GM19239 (cell line): ENCODE results near the gene GTSE1.

Source experiments
- DNase-seq: peaks from one replicate; pipeline ENCODE4 v3.0.0; 2011; ENCODE audit warnings: low spot score; ENCODE audit not compliant: insufficient read length
- FAIRE-seq: peaks from 2 replicates; lab custom pipeline; 2011; peaks lifted over from hg19 to GRCh38; lab: Jason Lieb, UNC

The GTSE1 gene

DNA sequence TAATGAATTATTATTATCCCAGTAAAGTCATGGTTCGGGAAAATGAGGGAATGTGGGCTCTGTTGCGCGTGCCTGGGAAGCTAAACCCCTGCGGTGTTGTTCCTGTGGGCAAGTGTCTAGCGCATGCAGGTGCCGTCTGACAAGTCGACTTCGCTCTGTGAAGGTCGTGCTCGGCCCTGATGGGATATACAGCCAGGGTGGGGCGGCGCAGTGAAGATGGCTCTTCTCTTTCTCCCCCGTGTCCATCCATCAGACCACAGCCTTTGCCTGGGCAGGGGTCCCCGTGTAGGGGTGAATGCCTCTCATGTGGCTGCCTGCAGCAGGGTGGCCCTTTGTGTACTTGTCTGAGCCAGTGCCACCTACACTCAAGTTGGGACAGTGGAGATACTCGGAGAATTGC lies 26.0 kb downstream of the GTSE1 start:
- FAIRE-seq (no peak), DNase-seq (no peak)

DNA sequence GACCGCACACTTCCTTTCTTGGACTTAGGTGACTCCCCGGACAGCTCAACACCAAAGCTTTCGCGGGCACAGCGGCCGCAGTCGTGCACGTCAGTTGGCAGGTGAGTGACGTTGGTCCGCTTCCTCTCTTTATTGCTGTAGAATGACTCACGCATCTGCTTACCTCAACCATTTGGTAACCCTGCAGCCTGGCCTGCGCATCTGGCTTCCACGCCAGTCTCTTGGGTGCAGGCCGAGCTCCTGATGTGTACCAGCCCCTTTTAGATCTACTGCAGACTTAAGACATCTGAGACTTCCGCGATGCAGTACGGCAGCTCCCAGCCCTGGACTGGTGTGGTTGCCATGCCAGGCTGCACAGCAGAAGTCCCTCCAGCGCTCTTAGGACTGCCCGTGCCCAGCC lies 26.5 kb downstream of the GTSE1 start:
- no peak for DNase-seq
- no peak for FAIRE-seq

DNA sequence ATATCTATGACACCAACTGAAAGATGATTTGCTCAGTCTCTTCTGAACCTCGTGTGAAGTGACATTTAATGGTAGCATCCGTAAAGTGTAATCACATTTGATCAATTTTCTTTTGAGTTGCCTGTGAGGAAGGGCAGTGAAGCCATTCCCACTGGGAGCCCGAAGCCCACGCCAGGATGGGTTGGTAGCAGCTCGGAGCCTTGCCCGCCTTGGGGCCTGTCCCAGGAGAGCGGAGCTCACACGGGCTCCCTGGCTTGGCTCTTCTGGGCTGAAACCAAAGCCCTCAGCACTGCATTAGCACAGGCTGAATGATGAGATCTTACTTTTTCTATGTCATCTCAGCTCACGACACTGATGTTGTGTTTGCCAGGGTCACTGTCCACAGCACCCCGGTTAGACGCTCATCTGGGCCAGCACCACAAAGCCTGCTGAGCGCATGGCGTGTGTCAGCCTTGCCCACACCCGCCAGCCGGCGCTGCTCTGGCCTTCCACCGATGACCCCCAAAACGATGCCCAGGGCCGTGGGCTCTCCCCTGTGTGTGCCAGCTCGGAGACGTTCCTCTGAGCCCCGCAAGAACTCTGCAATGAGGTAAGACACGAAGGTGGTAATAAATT lies 29.5 kb downstream of the GTSE1 start:
- DNase-seq (no peak), FAIRE-seq (no peak)

DNA sequence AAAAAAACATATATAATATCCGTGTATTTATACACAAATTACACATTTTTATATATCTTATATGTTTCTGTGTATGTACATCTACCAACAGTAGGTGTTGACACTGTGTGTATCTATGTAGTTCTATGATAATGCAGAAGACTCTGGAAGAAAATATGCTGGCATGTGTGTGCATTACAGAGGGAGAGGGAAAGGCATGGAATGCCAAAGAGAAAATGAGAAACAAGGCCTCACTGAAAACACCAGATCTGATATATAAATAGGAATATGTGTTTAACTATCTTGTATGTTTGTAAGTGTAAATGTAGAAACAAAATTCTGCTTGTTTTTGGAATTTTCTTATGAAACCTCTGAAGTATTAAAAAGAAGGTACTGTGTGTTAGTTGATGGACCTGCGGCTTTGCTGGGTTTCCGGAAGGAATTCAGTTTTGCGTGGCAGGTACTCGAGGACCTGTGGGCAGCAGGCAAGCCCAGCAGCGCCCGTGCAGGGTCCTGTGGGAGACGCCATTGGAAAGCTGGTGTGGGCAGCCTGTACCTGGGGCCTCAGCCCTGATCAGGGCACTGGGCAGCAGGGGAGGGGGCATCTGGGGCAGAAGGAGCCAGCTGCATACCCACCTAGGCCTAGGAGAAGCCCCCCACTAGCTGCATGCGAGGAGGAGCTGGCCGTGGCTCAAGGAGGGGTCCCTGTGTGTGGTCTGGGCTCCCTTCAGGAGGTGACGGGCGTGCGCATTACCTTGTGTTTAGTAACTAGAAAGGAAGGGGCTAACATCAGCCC lies 31.2 kb downstream of the GTSE1 start:
- FAIRE-seq (no peak), DNase-seq (no peak)

DNA sequence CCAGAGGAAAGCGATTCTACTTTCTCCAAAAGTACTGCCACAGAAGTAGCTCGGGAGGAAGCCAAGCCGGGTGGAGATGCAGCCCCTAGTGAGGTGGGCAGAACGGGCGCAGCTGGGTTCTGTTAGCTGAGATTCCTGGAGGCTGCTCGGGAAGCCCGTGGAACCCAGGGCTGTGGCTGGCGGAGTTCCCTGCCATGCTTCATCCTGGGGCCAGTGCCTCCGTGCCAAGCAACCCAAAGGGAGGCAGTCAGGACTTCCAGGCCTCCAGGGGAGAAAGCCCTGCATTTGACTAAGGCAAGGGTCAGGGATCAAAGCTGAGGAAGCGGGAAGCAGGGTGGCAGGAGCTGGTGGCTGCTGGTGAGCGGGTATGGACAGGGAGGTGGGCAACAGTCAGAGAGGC lies 32.1 kb downstream of the GTSE1 start:
- no peak for DNase-seq

DNA sequence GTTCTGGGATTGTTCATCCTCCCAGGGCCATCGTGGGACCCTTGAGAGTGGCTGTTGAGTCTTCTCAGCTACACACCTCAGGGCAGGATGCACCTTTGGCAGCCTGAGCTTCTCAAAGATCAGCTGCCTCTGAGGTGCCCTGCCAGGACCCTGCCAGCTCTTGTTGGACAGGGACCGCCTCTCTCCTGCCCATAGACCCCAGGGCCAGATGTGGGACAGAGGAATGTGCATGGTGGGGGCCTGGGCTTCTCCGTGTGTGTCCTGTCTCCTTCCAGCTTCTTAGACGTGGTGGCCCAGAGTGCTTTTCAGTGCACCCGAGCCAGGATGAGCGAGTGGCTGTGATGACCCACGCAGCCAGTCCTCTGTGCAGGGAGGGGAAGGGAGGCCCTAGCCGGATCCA lies 32.9 kb downstream of the GTSE1 start:
- no peak for DNase-seq
- no peak for FAIRE-seq

More for the DNA sequence above, 32.1 kb downstream of the GTSE1 start:
- FAIRE-seq = no peak

DNA sequence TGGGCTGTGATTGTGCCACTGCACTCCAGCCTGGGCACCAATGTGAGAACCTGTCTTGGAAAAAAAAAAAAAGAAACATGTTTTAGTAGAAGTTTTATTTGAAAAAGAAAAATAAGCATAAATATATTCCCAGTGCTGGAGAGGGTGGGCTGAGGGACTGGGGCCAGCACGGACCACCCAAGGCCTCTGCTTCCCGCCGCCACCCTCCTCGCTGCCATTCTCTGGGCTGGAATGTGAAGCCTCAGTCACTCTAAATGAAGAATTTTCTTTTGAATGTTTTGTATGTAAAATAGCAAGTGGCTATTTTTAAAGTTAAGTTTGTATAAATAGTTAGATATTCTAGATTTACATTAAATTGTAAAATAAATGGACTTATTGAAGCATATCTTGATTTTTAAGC lies 33.8 kb downstream of the GTSE1 start:
- DNase-seq (no peak), FAIRE-seq (no peak)

DNA sequence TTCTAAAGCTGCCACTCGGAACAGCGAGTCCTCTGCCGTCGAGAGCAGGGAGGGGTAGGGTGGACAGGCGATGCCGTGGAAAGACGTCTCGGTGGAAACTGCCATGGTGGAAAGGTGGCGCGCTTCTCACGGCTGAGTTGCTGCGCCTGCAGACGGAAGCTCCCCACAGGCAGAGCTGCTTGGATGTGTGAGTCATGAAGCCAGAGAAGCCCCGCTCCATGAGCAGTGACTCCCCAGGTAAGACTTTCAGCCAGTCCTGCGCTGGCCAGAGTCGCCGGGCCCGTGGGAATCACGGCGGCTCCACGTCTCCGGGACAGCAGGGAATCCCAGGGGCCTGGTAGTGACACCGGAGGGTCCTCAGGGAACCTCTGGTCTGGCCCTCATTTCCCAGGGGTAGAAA lies 34.8 kb downstream of the GTSE1 start:
- DNase-seq (no peak), FAIRE-seq (no peak)

DNA sequence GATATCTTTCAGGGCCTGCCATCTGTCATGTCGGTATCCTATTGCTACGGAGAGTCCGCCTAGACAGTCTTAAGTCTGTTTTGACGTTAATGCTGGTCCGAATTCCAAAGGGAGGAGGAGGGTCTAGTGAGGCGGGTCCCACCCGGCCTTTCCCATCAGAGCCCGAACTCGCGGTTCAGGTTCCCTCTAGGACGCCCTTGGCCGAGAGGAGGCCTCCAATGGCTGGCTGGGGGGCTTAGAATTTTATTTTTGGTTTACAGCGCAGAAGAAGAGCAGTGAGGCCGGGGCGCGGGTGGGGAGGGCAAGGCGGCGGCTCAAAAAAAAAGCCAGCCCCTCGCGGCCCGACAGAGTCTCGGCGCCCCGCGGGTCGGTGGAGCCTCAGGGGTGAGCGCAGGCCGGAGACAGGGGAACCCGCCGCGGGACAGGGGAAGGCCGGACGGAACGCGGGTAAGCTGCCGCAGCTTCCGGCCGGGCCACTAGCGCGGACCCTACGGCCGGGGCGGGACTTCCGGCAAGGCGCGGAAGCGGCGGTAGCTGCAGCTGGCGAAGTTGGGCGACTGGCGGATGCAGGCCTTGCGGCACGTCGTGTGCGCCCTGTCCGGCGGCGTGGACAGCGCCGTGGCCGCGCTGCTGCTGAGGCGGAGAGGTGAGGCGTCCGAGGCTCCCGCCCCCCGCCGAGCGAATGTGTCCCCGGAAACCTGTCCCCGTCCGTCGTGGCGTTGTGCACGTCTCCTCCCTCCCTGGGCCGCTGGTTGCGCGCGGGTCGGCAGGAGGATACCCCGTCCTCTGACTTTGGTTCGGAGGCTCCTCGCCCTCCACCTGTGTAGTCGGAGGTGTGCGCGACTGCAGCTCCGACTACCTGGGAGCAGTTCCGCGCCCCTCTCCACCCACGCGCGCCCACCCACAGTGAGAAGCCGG lies 38.8 kb downstream of the GTSE1 start, which contains the start of gene TRMU:
Gene TRMU (plus strand): TSS at position 514 of the 918 bp plus-strand sequence. CDS start 51 bp downstream, at position 565.
- peak; percentile 99 for DNase-seq
- peak; percentile 64 for FAIRE-seq

DNA sequence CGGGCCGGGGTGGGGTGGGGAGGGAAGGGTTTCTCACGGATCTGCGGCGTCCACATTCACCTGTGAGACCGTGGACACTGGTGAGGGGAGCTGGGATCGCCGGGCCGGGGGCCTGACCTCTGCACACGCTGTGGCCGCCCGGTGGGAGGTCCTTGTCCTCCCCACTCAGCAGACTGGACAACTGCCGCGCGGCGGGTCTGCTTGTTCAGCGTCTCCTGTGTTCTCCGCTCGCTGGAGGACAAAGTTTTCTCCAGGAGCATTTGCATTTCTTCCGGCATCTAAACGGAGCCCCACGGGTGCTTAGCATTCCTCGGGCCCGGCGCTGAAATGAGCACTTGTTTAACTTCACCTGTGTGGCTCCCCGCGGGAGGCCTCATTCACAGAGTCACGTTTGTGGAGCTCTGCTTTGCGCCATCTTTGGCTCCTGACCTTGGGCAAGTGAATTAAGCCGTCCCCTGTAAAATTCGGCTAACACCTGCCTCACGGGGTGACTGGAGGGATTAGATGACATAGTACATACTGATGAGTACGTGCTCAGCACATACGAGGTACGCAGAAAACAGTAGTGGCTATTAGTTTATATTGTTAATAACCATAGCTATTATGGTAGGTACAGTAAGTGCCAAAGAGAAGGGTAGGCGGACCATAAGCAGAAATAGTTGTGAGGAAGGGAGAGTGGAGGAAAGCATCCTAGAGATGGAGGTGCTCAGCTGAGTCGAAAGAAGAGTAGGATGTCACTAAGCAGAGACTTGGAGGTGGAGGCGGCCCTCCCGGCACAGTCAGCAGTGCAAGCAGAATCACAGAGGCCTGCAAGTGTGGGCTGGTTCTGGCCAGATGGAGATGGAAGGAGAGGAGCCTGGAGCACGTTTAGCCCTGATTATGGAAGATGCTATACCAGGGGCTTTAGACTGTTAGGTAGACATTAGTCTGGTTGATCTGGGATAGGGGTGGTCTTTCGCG lies 39.7 kb downstream of the GTSE1 start:
- peak; percentile 61 for FAIRE-seq
- no peak for DNase-seq

DNA sequence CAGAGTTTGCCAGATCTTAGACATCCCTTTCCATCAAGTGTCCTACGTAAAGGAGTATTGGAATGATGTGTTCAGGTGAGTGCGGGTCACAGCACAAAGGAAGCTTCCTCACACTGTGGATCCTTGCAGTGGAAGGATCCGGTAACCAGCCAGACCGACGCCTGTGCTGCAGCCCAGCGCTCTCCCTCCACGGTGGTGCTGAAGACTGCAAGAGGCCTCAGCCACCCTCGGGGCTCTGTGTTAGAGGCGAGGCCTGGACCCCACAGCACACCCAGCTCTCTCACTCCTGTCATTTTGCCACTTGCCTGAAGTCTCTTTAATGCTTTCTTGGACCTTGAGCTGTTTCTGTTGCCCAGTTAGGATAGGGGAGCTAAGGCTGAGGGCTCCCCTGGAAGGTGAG lies 41.2 kb downstream of the GTSE1 start:
- FAIRE-seq = no peak

DNA sequence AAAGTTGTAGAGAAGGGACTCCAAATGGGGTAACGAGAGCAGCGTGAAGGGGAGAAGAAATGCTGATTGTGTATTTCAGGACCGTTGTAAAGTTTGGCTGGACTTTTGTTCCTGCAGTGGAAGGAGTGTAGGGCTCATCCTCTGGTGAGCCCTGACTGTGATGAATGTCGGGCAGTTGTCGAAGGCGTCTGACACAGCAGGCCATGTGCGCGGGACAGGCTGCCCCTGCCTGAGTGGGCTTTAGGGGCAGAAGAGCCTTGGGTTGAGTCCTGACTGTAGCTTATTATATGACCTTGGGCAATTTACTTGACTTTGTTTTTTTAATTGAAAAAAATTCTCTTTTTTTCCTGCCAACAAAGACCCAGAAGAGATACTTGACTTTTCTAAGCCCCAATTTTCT lies 42.0 kb downstream of the GTSE1 start:
- no peak for FAIRE-seq
- DNase-seq = no peak

More for the DNA sequence above, 41.2 kb downstream of the GTSE1 start:
- no peak for DNase-seq

DNA sequence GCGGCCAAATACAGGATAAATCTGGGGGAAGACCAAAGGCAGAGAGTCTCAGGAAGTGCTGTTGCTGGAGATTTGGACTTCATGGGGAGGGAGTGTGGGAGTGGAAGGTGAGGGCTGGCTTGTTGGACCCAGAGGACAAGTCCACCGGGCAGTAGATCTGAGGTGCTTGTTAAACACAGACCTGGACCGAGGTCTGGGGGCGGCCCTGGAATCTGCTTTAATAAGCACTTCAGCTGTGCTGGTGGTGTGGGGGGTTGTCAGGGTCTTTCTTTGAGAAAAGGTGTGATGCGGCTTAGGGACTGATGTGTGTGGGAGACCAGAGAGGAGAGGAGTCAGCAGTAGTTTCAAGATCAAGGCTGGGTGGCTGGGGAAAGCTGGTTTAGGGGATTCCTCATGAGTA lies 43.3 kb downstream of the GTSE1 start:
- FAIRE-seq (no peak), DNase-seq (no peak)

DNA sequence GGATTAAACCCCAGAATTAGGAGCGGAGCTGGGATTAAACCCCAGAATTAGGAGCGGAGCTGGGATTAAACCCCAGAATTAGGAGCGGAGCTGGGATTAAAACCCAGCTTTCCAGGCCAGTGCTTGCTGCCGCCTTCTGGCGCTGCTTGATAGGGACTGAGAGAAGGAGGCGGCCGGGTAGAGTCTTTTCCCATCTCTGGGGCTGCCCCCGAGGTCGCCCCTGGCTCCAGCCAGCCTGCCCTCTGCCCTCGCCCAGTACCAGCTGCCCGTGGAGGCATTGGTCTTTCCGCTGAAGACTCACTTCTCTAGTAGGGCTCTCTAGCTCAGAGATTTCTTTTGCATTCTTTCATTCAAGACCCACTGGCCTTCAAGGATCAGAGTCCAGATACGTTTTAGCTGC lies 44.0 kb downstream of the GTSE1 start:
- DNase-seq = no peak
- no peak for FAIRE-seq

DNA sequence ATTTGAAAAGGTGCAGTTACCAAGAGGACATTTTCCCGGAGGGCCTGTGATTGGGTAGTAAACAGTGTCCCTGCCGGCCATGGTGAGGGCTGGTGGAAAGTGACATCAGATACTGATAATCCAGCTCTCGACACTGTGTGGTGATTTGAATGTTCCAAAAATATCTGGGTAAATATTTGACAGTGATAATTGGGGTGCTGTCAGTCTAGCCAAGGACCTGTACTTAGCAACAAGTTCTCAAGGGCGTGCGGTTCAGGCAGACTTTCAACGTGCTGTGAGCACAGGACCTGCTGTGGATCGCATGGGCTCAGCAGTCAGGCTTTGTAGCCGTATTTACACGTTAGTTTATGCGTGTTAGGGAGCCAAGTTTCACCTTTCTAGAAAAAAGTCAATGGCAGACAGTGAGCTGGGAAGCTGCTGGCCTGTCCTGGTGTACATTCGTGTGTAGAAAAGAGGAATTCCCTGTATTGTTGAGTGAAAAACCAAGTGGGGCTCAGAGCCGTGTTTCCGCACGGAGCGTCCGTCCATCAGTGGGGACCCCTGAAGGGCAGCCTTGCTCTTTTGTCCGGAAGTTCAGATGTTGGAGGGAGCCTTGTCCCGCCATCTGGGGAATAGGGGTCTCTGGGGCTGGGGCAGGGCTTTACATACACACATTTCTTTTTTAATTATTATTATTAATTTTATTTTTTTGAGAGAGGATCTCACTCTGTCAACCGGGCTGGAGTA lies 50.2 kb downstream of the GTSE1 start:
- no peak for FAIRE-seq
- no peak for DNase-seq

DNA sequence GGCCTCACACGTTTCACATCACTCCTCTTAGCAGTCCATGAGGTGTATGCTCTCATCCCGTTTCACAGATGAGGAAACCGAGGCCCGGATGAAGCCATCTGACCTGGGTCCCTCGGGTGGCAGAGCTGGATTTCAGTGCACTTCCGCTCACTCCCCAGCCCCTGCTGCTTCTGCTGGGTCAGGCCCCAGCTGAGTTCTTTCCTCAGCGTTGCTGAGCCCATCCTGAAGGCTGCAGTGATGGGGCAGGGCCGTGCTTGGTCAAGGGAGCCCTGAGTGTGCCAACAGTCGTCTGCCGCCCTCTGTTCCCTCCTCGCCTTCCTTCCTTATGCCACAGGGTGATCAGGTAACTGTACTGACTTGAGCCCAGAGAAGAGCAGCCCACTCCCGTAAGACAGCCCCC lies 51.0 kb downstream of the GTSE1 start:
- no peak for FAIRE-seq

DNA sequence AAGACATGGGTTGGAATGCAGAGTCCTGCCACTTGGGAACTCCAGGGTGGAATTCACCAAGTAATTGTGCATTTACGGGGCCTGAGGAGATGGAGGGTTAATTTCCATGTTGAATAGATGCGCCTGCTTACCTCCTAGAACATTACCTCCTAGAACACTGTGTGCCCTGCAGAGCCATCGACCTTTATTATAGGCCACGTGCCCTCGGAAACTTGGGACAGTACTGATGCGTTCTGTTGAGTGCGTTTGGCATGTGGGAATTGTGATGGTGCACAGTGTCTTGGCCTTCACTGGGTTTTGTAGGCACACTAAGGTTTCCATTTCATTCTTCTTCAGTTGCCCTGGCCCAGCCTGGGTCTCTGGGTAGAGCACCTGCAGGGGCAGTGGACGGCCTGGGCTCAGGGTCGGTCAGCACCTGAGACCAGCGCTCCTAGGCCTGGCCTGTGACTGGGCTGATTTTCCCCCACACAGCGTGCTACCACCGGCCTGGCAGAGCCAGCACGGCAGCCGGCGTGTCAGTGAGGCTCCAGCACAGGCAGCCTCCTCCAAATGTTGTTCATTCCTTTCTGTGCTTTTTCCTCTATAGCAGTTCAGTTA lies 51.5 kb downstream of the GTSE1 start:
- no peak for FAIRE-seq

More for the DNA sequence above, 51.0 kb downstream of the GTSE1 start:
- DNase-seq = no peak

DNA sequence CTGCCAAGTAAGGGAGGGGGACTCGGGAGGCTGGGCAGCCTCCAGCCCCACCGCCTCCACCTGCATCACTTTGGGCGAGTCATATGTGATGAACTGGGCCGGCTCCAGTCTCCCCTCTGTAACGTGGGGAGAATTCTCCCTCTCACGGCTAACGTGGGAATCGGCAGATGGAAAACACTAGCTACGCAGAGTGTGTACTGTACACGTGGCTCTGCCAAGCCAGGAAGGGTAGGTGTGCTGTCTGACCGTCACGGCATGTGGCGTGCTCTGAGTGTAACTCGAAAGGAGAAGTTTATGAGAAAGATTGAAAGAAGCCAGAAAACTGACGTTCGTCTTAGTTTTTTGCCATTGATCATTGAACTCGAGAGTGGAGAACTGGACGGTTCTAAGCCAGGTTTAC lies 52.6 kb downstream of the GTSE1 start:
- FAIRE-seq (no peak), DNase-seq (no peak)

More for the DNA sequence above, 51.5 kb downstream of the GTSE1 start:
- DNase-seq = no peak

DNA sequence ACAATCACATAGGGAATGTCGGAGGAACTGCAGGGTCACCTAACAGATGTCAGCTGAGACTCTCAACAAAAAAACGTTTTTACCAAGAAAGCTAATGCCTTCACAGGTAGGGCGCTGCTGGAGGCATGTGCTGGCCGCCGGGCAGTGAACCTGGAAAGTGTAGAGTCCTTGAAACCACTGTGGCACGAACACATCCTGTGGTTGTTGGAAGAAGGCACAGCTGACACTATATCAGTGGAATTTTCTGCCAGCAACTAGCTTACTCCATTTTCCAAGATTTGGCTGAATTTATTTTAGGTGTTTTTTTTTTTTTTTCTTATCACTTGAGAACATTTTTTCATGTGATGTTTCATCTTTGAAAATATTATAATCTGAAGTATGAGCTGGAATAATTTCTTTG lies 53.0 kb downstream of the GTSE1 start:
- FAIRE-seq (no peak), DNase-seq (no peak)
